ENCODE measurements around the gene GNPTAB.

The GNPTAB gene

DNA sequence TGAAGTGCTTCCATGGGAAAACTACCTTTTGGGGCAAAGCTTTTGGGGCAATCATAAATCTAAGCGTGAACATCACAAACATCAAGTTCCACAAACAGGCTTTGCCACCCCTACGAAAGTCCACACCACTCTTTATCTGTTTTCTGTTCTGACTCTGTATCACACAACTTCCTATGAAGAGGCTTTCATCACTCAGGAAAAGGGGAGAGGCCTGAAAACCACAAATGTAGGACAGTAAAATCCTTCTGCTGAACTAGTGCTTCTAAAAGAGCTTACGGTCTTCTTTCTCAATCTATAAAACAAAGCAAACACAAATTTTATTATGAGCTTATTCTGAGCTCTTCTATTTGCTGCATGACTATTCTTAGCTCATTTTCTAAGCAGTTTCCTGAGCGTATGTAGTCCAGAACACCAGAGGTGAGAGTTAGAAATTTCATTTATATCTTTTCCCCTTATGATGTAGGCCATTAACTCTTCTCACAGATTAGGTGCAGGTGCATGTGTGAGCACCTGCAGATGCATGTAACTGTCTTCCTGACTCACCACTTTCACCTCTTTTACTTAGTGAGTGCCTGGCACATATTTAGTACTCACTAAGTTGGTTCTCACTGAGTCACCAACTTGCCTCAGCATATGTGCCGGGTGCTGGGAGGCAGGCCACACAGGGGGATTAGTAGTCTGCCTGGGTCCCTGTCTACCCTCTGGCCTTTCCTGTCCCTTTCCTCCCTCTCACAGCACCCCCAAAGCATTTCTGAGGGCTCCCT, 58.6 kb downstream of the GNPTAB start:
- DNase-seq (ENCODE audit: low read depth in 2 of 2), result no peak

DNA sequence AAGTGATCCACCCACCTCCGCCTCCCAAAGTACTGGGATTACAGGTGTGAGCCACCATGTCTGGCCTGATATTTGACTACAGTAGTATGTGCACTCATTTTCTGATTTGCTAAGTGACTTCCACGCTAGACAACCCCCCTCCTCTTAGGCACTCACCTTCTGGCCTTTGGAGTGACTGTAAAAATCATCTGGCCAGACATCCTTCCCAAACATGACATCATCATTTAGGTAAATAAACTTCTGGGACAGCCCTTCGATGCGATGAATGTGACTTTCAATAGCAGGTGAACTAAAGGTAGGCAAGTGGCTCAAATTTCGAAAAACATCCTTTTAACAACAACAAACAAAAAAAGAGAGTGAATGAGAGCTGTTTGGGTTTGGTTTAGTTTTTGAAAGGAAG, 60.9 kb downstream of the GNPTAB start:
- no peak for DNase-seq (ENCODE audit: low read depth in 2 of 2)

DNA sequence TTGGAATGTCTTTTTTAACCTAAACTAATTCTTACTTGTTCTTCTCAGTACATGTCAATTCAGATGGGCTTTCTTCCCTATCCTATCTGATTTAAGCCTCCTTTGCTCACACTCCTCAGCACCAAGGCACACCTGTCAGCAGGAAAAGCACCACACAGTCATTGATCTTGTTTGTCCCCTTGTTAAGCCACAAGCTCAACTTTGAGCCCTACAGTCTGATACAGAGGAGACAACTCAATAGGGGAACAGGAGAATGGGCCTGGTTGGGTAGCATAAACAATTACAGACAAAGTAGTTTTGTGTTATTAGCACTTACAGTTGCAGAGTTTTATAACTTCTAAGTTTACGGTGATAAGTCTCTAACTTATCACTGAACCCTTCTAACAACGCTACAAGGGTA, 62.0 kb downstream of the GNPTAB start:
- DNase-seq (ENCODE audit: low read depth in 2 of 2), result no peak

DNA sequence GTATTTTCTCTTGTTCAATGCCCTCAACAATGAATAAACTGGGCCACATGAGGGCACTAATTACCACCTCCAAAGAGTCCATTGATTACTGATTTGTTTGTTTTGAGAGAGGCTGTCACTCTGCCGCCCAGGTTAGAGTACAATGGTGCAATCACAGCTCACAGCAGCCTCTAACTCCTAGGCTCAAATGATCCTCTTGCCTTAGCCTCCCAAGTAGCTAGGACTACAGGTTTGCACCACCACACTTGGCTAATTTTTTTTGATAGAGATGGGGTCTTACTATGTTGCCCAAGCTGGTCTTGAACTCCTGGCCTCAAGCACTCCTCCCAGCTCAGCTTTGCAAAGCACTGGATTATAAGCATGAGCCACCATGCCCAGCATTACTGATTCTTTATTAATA, 63.2 kb downstream of the GNPTAB start:
- DNase-seq (ENCODE audit: low read depth in 2 of 2), result no peak

DNA sequence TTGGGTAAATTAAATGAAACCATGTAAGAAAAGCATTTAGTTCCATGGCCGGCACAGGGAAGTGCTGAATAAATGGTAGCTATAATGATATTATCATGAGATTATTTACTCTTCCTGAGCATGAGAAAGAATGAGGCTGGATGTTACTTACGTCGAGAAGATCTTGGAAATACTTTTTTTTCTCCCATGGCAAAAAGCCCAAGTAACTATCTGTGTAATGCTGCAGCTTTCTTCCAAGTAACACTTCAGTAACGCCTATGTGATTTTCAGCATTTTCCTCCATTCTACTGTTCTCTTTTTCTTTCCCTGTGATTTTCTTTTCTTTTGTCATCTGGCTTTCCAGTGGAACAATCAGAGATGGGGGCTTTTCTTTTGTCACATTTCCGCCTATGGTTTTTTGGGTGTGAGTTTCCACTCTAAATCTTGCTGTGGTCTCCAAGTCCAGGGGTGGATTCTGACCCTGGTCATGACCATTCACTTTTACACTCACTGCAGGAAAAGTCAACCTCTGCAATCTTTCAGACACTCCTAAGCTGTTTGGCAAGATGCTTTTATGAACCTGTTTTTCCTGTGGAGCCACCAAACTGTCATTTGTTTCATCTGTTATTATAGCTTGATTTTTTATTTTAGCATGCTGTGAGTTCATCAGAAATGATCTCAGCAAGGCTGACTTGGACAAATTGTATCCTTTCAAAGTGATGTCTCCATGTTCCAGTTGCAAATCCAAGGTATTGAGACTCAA, 66.5 kb downstream of the GNPTAB start:
- no peak for DNase-seq (ENCODE audit: low read depth in 2 of 2)

DNA sequence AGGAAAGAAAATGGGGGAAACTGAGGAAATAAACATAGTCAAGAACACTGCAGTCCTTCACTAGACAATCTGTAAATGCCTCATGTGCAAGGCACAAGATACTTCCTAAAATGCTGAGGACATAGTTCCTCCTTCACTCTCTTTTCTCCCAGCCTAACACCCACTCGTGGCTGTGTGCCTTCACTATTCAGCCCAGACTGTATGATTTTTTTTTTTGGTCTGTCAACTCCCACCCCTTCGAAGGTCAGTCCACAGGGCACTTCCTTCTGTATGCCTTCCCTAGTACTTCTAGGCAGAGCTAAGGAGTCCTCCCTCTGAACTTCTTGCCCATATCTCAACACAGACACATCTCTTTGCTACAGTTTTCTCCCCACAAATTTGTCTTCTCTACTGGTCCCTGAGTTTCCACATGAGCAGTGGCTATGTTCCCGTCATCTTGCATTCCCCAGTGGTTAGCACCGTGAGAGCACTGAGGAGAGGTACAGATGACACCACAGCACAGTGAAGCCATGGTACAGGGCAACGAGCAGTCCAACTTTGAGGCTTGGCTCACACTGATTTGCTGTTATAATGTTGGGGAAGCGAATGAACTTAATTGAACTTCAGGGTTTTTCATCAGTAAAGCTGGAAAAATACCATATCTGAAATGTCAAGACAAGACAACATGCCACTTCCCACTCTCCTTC, 67.4 kb downstream of the GNPTAB start:
- DNase-seq (ENCODE audit: low read depth in 2 of 2), result no peak

- DNase-seq (ENCODE audit: low read depth in 2 of 2), result no peak
Measured at GRCh38 chr12:101761781-101762180, 69.0 kb downstream of the GNPTAB start.

DNA sequence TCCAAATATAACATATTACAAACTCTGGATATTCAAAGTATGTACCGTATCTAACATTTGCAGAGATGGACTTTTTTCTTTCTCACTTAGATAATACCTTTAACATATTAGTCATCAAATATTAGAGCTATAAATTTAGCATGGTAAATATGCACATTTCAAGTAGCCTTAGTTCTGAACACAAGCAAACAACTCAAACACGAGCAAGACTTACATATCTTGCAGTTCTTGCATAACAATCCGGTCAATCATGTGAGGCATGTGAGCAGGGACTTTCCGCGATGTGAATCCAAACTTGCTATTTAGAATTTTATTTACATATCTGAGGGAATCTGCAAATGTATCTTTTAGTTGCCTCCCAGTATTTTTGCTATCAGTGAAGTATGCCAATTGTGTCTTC, 69.4 kb downstream of the GNPTAB start:
- DNase-seq (ENCODE audit: low read depth in 2 of 2), result no peak

- DNase-seq (ENCODE audit: low read depth in 2 of 2), result no peak
Measured at GRCh38 chr12:101759396-101760047, 71.2 kb downstream of the GNPTAB start.

- no peak for DNase-seq (ENCODE audit: low read depth in 2 of 2)
Measured at GRCh38 chr12:101750152-101750551, 80.6 kb downstream of the GNPTAB start.

DNA sequence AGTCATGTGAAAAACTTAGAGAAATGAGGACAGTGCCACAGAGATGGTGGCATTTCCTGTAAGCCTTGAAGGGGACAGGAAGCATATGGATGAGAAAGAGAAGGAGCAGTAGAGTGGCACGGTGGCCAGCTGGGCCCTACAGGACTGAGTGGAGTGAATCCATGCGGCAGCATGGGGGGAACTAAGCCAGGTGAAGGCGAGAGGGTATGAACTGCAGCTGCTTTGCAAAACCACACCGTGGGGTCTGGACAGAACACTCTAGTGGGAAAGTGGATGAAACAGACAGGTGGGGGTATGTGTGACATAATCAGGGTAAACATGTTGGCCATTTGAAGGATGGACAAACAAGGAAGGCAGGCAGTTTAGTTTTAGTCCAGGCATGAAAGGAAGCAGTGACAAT, 81.1 kb downstream of the GNPTAB start:
- no peak for DNase-seq (ENCODE audit: low read depth in 2 of 2)

DNA sequence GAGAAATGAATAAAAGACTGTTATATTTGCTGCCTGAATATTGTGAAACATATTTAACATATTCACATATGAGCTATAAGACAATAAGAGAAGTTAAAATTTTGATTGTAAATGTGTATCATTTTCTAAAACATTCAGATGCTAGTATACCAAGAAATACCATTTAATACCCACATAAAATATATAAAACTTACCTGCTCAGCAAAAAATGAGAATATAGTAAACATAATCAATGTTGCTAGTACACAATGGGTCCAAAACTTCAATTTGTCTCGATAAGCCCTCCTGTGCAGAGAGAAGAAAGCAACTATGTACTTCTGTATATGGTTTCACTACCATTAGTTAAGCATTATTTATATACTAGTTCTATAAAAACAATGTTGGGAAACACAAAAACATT, 81.9 kb downstream of the GNPTAB start:
- no peak for DNase-seq (ENCODE audit: low read depth in 2 of 2)

DNA sequence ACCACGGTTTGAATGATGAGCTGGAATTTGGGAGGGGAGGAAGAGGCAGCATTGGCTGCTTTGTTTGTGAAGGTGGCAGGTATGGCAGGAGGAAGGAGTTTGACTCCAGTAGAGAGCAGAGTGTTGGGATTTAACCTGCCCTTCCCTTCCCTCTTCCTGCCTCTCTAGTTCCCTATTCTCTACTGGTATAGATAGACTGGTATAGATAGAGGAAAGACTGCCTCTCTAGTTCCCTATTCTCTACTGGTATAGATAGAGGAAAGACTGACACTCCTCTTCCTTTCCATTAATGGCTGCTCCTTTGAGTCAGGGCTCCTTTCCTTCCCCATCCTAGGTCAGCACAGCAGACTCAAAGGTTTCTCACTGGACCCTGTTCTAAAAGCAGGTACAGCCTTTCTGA, 83.1 kb downstream of the GNPTAB start:
- DNase-seq (ENCODE audit: low read depth in 2 of 2), result no peak

- no peak for DNase-seq (ENCODE audit: low read depth in 2 of 2)
Measured at GRCh38 chr12:101746661-101747060, 84.1 kb downstream of the GNPTAB start.

DNA sequence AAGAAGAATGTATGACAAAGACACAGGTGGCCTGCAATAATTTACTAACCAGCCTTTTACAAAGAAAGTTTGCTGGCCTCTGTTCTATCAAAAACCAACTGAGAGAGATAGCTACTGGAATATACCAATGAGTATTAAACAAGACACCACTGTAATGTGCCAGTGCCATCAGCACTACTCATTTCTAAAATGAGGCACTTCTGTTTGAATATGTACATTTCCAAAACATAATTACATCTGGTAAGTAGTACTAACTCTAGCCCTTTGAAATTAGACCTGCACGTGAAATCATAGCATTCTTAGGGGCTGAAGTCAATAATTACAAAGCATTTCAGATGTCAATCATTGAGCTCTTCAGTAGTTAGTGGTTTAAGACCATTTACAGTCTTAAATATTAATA, 84.6 kb downstream of the GNPTAB start:
- no peak for DNase-seq (ENCODE audit: low read depth in 2 of 2)

- DNase-seq (ENCODE audit: low read depth in 2 of 2), result no peak
Measured at GRCh38 chr12:101745481-101745880, 85.3 kb downstream of the GNPTAB start.

GRCh38 chr12:101743724-101744472, 86.9 kb downstream of the GNPTAB start:
- DNase-seq (ENCODE audit: low read depth in 2 of 2), result no peak

DNA sequence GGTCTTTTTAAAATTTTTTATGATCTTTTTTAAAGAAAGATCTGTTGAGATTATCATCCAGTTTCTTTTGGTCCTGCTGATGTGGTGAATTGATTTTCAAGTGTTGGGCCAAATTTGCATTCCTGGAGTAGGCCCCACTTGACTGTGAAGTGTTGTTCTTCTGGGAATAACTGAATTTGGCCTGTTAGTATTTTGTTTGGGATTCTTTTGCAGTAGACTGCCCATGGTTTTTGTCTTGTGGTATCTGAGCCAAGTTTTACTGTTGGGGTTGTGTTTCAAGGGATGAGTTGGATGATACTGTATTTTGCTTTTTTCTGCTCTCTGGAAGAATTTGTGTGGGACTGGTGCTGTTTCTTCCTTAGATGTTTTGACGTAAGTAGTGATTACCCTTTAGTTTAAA, 87.5 kb downstream of the GNPTAB start:
- DNase-seq (ENCODE audit: low read depth in 2 of 2), result no peak

GRCh38 chr12:101740980-101741379, 89.8 kb downstream of the GNPTAB start:
- no peak for DNase-seq (ENCODE audit: low read depth in 2 of 2)

DNA sequence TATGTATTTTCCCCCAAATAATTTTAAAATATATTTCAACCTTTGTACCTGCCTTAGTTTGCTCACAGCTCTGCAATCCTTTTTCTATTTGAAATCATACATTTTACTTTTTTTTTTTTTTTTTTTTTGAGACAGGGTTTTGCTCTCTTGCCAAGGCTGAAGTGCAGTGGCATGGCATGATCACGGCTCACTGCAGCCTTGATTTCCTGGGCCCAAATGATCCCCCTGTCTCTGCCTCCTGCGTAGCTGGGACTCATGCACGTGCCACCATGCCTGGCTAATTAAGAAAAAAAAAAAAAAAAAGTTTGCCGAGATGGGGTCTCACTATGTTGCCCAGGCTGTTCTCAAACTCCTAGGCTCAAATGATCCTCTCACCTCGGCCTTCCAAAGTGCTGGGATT, 90.2 kb downstream of the GNPTAB start:
- no peak for DNase-seq (ENCODE audit: low read depth in 2 of 2)

DNA sequence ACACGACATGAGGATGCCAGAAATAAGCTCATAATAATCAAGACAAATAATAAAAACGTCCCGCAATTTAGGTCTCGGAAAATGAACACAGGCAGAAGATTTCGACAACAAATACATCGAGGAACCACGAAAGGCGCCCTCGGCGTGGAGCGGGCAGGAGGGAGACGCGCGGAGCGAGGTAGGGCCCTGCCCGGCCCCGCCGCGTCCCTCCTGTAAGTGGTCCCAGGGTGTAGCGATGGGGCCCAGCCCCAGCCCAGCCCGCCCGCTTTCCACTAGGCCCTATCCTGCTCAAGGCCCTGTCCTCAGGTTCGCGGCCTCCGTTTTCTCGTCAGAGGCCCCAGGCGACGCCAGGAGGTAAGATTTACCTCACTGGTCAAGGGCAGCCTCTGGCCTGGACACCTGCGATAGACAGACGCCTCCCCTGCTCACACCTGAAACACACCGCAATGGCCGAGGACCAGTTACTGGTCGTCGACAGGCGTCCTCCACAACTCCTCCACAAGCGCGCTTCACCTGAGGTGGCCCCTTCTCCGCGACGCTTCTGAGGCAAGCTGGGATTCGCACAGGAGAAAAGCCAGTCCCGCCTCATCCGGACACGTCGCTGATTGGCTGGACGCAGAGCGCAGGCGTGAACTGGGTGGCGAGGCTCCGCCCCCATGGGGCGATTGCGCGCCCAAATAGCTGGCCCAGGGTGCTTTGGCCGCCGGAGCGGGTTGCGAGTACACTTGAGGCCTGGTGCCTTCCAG, 91.7 kb downstream of the GNPTAB start, which contains the start of gene SYCP3:
Gene SYCP3, minus strand, starts transcription at position 543 of the 746 bp plus-strand sequence. CDS start 1,527 bp downstream, outside the sequence.
- DNase-seq (ENCODE audit: low read depth in 2 of 2), result no peak
